Stimulated activated CD4-positive, alpha-beta T cell treated with anti-CD3 and anti-CD28 coated beads, Interleukin-2, amount 100 ng/mL, for 24 hours (primary cell): ENCODE results near the gene KCTD19.

ENCODE experiments used
- DNase-seq, 2 donors: peaks; one replicate each; pipeline ENCODE4 v3.0.0-alpha.2; 2020

KCTD19 gene

GRCh38 chr16:67240506-67240905 lies 86.0 kb downstream of the KCTD19 start:
- DNase-seq, result no peak
